ENCODE results near the gene NEMP2.

- TF ChIP-seq, protein P1, sequence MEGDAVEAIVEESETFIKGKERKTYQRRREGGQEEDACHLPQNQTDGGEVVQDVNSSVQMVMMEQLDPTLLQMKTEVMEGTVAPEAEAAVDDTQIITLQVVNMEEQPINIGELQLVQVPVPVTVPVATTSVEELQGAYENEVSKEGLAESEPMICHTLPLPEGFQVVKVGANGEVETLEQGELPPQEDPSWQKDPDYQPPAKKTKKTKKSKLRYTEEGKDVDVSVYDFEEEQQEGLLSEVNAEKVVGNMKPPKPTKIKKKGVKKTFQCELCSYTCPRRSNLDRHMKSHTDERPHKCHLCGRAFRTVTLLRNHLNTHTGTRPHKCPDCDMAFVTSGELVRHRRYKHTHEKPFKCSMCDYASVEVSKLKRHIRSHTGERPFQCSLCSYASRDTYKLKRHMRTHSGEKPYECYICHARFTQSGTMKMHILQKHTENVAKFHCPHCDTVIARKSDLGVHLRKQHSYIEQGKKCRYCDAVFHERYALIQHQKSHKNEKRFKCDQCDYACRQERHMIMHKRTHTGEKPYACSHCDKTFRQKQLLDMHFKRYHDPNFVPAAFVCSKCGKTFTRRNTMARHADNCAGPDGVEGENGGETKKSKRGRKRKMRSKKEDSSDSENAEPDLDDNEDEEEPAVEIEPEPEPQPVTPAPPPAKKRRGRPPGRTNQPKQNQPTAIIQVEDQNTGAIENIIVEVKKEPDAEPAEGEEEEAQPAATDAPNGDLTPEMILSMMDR (IDR thresholded peaks at IDR 0.05; ENCODE audit: poor library complexity) = no peak
- no peak for TF ChIP-seq EZH2 (IDR thresholded peaks at IDR 0.05; ENCODE audit: borderline replicate concordance)
Measured at GRCh38 chr2:190533175-190533967, 1.2 kb downstream of the NEMP2 start.
